Activated CD4-positive, alpha-beta memory T cell treated with anti-CD3 and anti-CD28 coated beads for 36 hours (primary cell): Measurements from ENCODE around the gene VPS8. TPM values are rescaled to one million over a fixed set of nuclear protein-coding genes. Genes with fewer than 3 reads are reported as not detected.

Source experiments
- CTCF ChIA-PET: fragments of 350-600 bp; sonication (Branson Sonifier 250); formaldehyde crosslinking; loops from one replicate; lab custom pipeline; 2021; ENCODE audit warnings: antibody characterized with exemption, inconsistent platforms; lab: Charles Lee
- POLR2A ChIA-PET: fragments of 350-600 bp; sonication (Branson Sonifier 250); formaldehyde crosslinking; loops from one replicate; lab custom pipeline; 2021; ENCODE audit warnings: antibody characterized with exemption; lab: Charles Lee
- DNase-seq: peaks from one replicate; pipeline ENCODE4 v3.0.0-alpha.2; 2020
- H3K27ac Mint-ChIP-seq: one replicate; pipeline ENCODE4 v1.8.0; 2021; ENCODE audit warnings: mixed read lengths
- H3K27me3 Mint-ChIP-seq: one replicate; pipeline ENCODE4 v1.8.0; 2021; ENCODE audit warnings: mixed read lengths
- H3K36me3 Mint-ChIP-seq: one replicate; pipeline ENCODE4 v1.8.0; 2021; ENCODE audit warnings: mixed read lengths
- H3K4me1 Mint-ChIP-seq: one replicate; pipeline ENCODE4 v1.8.0; 2021; ENCODE audit warnings: low read depth, mixed read lengths
- H3K4me3 Mint-ChIP-seq: one replicate; pipeline ENCODE4 v1.8.0; 2021; ENCODE audit warnings: mild to moderate bottlenecking, mixed read lengths
- H3K9me3 Mint-ChIP-seq: one replicate; pipeline ENCODE4 v1.8.0; 2021; ENCODE audit warnings: mixed read lengths
- intact Hi-C: fragments of 100-400 bp; cut with micrococcal nuclease; formaldehyde crosslinking; loops from one replicate; pipeline ENCODE4 v1.15.1; 2023
- total RNA-seq, 2 experiments: library from RNA; stranded (reverse); gene quantifications; one replicate each; pipeline ENCODE4 v1.2.3, GENCODE V29; 2021

The VPS8 gene
- total RNA-seq, 2 experiments from 2014 or later: 28.7 to 32.3 TPM

- H3K36me3 Mint-ChIP-seq: peaks cover 26% of the 10 kb centered on the region
- DNase-seq: no peak
- H3K9me3 Mint-ChIP-seq: peaks cover 75% of the 10 kb centered on the region
- ChIA-PET CTCF (no interaction called here), POLR2A (no interaction called here)
- H3K4me1 Mint-ChIP-seq: no peaks in the 10 kb centered on the region
- H3K4me3 Mint-ChIP-seq: no peak overlapping the region
- intact Hi-C loops: no loop called here
- H3K27ac Mint-ChIP-seq: no peak overlapping the region
- H3K27me3 Mint-ChIP-seq: no peaks in the 10 kb centered on the region
Observed at GRCh38 chr3:185057829-185058228, 245.9 kb downstream of the VPS8 start.

- H3K4me1 Mint-ChIP-seq: no peaks in the 10 kb centered on the region
- intact Hi-C loops: no loop called here
- H3K9me3 Mint-ChIP-seq: peaks cover 68% of the 10 kb centered on the region
- DNase-seq: no peak
- peaks cover 17% of the 10 kb centered on the region for H3K36me3 Mint-ChIP-seq
- CTCF ChIA-PET: no interaction called here
- POLR2A ChIA-PET: no interaction called here
- no peak overlapping the region for H3K4me3 Mint-ChIP-seq
- no peaks in the 10 kb centered on the region for H3K27me3 Mint-ChIP-seq
- H3K27ac Mint-ChIP-seq: no peak overlapping the region
Observed at GRCh38 chr3:185058796-185059195, 246.8 kb downstream of the VPS8 start.

- intact Hi-C loops: no loop called here
- Mint-ChIP-seq H3K36me3 (peaks cover 7% of the 10 kb centered on the region), H3K4me1 (no peaks in the 10 kb centered on the region), H3K9me3 (peaks cover 59% of the 10 kb centered on the region), H3K27me3 (no peaks in the 10 kb centered on the region), H3K27ac (no peak overlapping the region), H3K4me3 (no peak overlapping the region)
- DNase-seq: no peak
- POLR2A ChIA-PET: no interaction called here
- CTCF ChIA-PET: no interaction called here
Observed at GRCh38 chr3:185059766-185060165, 247.8 kb downstream of the VPS8 start.

- Mint-ChIP-seq H3K9me3 (peaks cover 52% of the 10 kb centered on the region), H3K27me3 (no peaks in the 10 kb centered on the region), H3K4me3 (no peak overlapping the region), H3K36me3 (peaks cover 2% of the 10 kb centered on the region), H3K27ac (no peak overlapping the region), H3K4me1 (no peaks in the 10 kb centered on the region)
- POLR2A ChIA-PET: no interaction called here
- DNase-seq: no peak
- intact Hi-C loops: no loop called here
- CTCF ChIA-PET: no interaction called here
Observed at GRCh38 chr3:185060655-185061054, 248.7 kb downstream of the VPS8 start.

GRCh38 chr3:185062191-185062590 is 250.2 kb downstream of the VPS8 start:
- ChIA-PET POLR2A (no interaction called here), CTCF (no interaction called here)
- no peaks in the 10 kb centered on the region for H3K4me1 Mint-ChIP-seq
- peaks cover 38% of the 10 kb centered on the region for H3K9me3 Mint-ChIP-seq
- H3K27ac Mint-ChIP-seq: no peak overlapping the region
- H3K27me3 Mint-ChIP-seq: no peaks in the 10 kb centered on the region
- peaks cover 2% of the 10 kb centered on the region for H3K36me3 Mint-ChIP-seq
- intact Hi-C loops: no loop called here
- DNase-seq: no peak
- H3K4me3 Mint-ChIP-seq: no peak overlapping the region

- DNase-seq: no peak
- Mint-ChIP-seq H3K9me3 (peaks cover 27% of the 10 kb centered on the region), H3K36me3 (no peaks in the 10 kb centered on the region), H3K27ac (no peak overlapping the region), H3K4me3 (no peak overlapping the region), H3K4me1 (no peaks in the 10 kb centered on the region), H3K27me3 (no peaks in the 10 kb centered on the region)
- ChIA-PET POLR2A (no interaction called here), CTCF (no interaction called here)
- intact Hi-C loops: no loop called here
Observed at GRCh38 chr3:185063431-185063830, 251.5 kb downstream of the VPS8 start.

- no peaks in the 10 kb centered on the region for H3K4me1 Mint-ChIP-seq
- no peaks in the 10 kb centered on the region for H3K36me3 Mint-ChIP-seq
- no peak overlapping the region for H3K4me3 Mint-ChIP-seq
- POLR2A ChIA-PET: no interaction called here
- DNase-seq: no peak
- CTCF ChIA-PET: no interaction called here
- H3K9me3 Mint-ChIP-seq: peaks cover 13% of the 10 kb centered on the region
- no peak overlapping the region for H3K27ac Mint-ChIP-seq
- intact Hi-C loops: no loop called here
- H3K27me3 Mint-ChIP-seq: no peaks in the 10 kb centered on the region
Observed at GRCh38 chr3:185065059-185065458, 253.1 kb downstream of the VPS8 start.

GRCh38 chr3:185066251-185066650 is 254.3 kb downstream of the VPS8 start:
- Mint-ChIP-seq H3K9me3 (peaks cover 6% of the 10 kb centered on the region), H3K4me1 (no peaks in the 10 kb centered on the region), H3K36me3 (no peaks in the 10 kb centered on the region), H3K4me3 (no peak overlapping the region), H3K27ac (no peak overlapping the region), H3K27me3 (no peaks in the 10 kb centered on the region)
- no peak for DNase-seq
- CTCF ChIA-PET: no interaction called here
- intact Hi-C loops: no loop called here
- POLR2A ChIA-PET: no interaction called here

- Mint-ChIP-seq H3K4me1 (no peaks in the 10 kb centered on the region), H3K36me3 (no peaks in the 10 kb centered on the region), H3K27me3 (no peaks in the 10 kb centered on the region), H3K9me3 (no peaks in the 10 kb centered on the region), H3K27ac (no peak overlapping the region), H3K4me3 (no peak overlapping the region)
- CTCF ChIA-PET: no interaction called here
- DNase-seq: no peak
- intact Hi-C loops: no loop called here
- POLR2A ChIA-PET: no interaction called here
Observed at GRCh38 chr3:185067173-185067572, 255.2 kb downstream of the VPS8 start.

GRCh38 chr3:185069037-185070030 is 257.4 kb downstream of the VPS8 start:
- H3K4me3 Mint-ChIP-seq: no peak overlapping the region
- CTCF ChIA-PET: no interaction called here
- H3K9me3 Mint-ChIP-seq: no peaks in the 10 kb centered on the region
- DNase-seq: no peak
- H3K27ac Mint-ChIP-seq: no peak overlapping the region
- no peaks in the 10 kb centered on the region for H3K27me3 Mint-ChIP-seq
- H3K4me1 Mint-ChIP-seq: no peaks in the 10 kb centered on the region
- intact Hi-C loops: no loop called here
- POLR2A ChIA-PET: no interaction called here
- no peaks in the 10 kb centered on the region for H3K36me3 Mint-ChIP-seq

- Mint-ChIP-seq H3K27ac (no peak overlapping the region), H3K27me3 (no peaks in the 10 kb centered on the region), H3K9me3 (no peaks in the 10 kb centered on the region), H3K36me3 (no peaks in the 10 kb centered on the region), H3K4me1 (no peaks in the 10 kb centered on the region), H3K4me3 (no peak overlapping the region)
- ChIA-PET POLR2A (no interaction called here), CTCF (no interaction called here)
- intact Hi-C loops: no loop called here
- no peak for DNase-seq
Observed at GRCh38 chr3:185070491-185071286, 258.7 kb downstream of the VPS8 start.

- POLR2A ChIA-PET: no interaction called here
- peaks cover 2% of the 10 kb centered on the region for H3K27me3 Mint-ChIP-seq
- CTCF ChIA-PET: interaction anchor here (0.7 kb wide), 1 partner anchor 106 kb away, joined by 3 read pairs; no protein-coding TSS in a partner anchor
- H3K36me3 Mint-ChIP-seq: no peaks in the 10 kb centered on the region
- H3K27ac Mint-ChIP-seq: no peak overlapping the region
- no peaks in the 10 kb centered on the region for H3K9me3 Mint-ChIP-seq
- no peak for DNase-seq
- no peaks in the 10 kb centered on the region for H3K4me1 Mint-ChIP-seq
- intact Hi-C loops: no loop called here
- H3K4me3 Mint-ChIP-seq: no peak overlapping the region
Observed at GRCh38 chr3:185071287-185071800, 259.4 kb downstream of the VPS8 start.
